ENCODE data around the gene PEX5L.
"Not testable (repeated sequence)": the region's sequence is repeated elsewhere in the genome, so short reads cannot be mapped to it uniquely, and the experiment has no call there.

Gene PEX5L

GRCh38 chr3:180036671-180037455 lies at the start of gene PEX5L:
Gene PEX5L (minus strand): TSS chr3:180036937. CDS start chr3:180036599, 338 bp downstream.
- peak; percentile 98 for DNase-seq

- DNase-seq: no peak
These were observed 48.5 kb upstream of the PEX5L start for GRCh38 chr3:180085122-180085710.

- DNase-seq: no peak
These were observed 46.0 kb upstream of the PEX5L start for GRCh38 chr3:180082699-180083098.

- DNase-seq: no peak
These were observed 41.9 kb upstream of the PEX5L start for GRCh38 chr3:180078592-180078991.

GRCh38 chr3:180073561-180073960 lies 36.8 kb upstream of the PEX5L start:
- DNase-seq: no peak

GRCh38 chr3:180072786-180073185 lies 36.0 kb upstream of the PEX5L start:
- no peak for DNase-seq

- DNase-seq: no peak
These were observed 34.2 kb upstream of the PEX5L start for GRCh38 chr3:180070925-180071324.

GRCh38 chr3:180068023-180068422 lies 31.3 kb upstream of the PEX5L start:
- no peak for DNase-seq

- DNase-seq: no peak
These were observed 29.9 kb upstream of the PEX5L start for GRCh38 chr3:180066598-180066997.

GRCh38 chr3:180063783-180064182 lies 27.0 kb upstream of the PEX5L start:
- no peak for DNase-seq

- DNase-seq: no peak
These were observed 26.0 kb upstream of the PEX5L start for GRCh38 chr3:180062771-180063170.

GRCh38 chr3:180059356-180059755 lies 22.6 kb upstream of the PEX5L start:
- no peak for DNase-seq

- no peak for DNase-seq
These were observed 21.5 kb upstream of the PEX5L start for GRCh38 chr3:180058238-180058637.

- DNase-seq: not testable (repeated sequence)
These were observed 18.9 kb upstream of the PEX5L start for GRCh38 chr3:180055656-180056055.

- no peak for DNase-seq
These were observed 12.7 kb upstream of the PEX5L start for GRCh38 chr3:180049391-180049790.

- DNase-seq: no peak
These were observed 12.1 kb upstream of the PEX5L start for GRCh38 chr3:180048840-180049239.

- DNase-seq: no peak
These were observed 11.4 kb upstream of the PEX5L start for GRCh38 chr3:180048103-180048502.

- no peak for DNase-seq
These were observed 4.2 kb upstream of the PEX5L start for GRCh38 chr3:180040966-180041365.

- peak; percentile 51 for DNase-seq
These were observed 556 bp downstream of the PEX5L start for GRCh38 chr3:180036092-180036670.

- no peak for DNase-seq
These were observed 9.7 kb downstream of the PEX5L start for GRCh38 chr3:180026997-180027396.

GRCh38 chr3:180018543-180018942 lies 18.2 kb downstream of the PEX5L start:
- no peak for DNase-seq

- DNase-seq: no peak
These were observed 18.9 kb downstream of the PEX5L start for GRCh38 chr3:180017846-180018245.

GRCh38 chr3:180011927-180012326 lies 24.8 kb downstream of the PEX5L start:
- DNase-seq: no peak

GRCh38 chr3:180008318-180008717 lies 28.4 kb downstream of the PEX5L start:
- not testable (repeated sequence) for DNase-seq

Data from NCI-H774 (cell line).